CD4-positive, alpha-beta T cell (primary cell): ENCODE measurements around the gene UNC13D. TPM values are rescaled to one million over a fixed set of nuclear protein-coding genes. Genes with fewer than 3 reads are reported as not detected.

ENCODE experiments used
- ATAC-seq: fragments of 200-7000 bp; cut with Tn5 transposase; one replicate; pipeline ENCODE4 v1.10.0; 2022; ENCODE audit warnings: mild to moderate bottlenecking; ENCODE audit not compliant: poor library complexity
- CTCF ChIA-PET: fragments of 350-600 bp; sonication (Branson Sonifier 250); formaldehyde crosslinking; loops from one replicate; lab custom pipeline; 2021; ENCODE audit warnings: antibody characterized with exemption, inconsistent platforms; lab: Charles Lee
- POLR2A ChIA-PET: fragments of 350-600 bp; sonication (Branson Sonifier 250); formaldehyde crosslinking; loops from one replicate; lab custom pipeline; 2021; ENCODE audit warnings: antibody characterized with exemption, inconsistent platforms; lab: Charles Lee
- DNase-seq, 14 experiments: peaks; one replicate each; pipeline ENCODE4 v3.0.0-alpha.2; 2013 to 2020; ENCODE audit warnings: mixed read lengths in 2 of 14
- H3K27ac ChIP-seq, 2 donors: one replicate each; pipeline versions ENCODE4 v1.5.1 to v1.7.0; 2013; ENCODE audit warnings: low read length in 2 of 2, low read depth in 1 of 2, mild to moderate bottlenecking in 1 of 2
- H3K27me3 ChIP-seq, 2 experiments: 1 replicate in 1 of 2; 2 replicates in 1 of 2; pipeline versions ENCODE4 v1.6.1 to v1.7.0; 2013; ENCODE audit warnings: low read length in 2 of 2, control low read depth in 1 of 2, mild to moderate bottlenecking in 1 of 2, moderate library complexity in 1 of 2; ENCODE audit not compliant: insufficient read depth in 2 of 2, control insufficient read depth in 1 of 2
- H3K36me3 ChIP-seq: one replicate; pipeline ENCODE4 v1.6.1; 2013; ENCODE audit warnings: low read length, control low read depth; ENCODE audit not compliant: insufficient read depth
- H3K4me1 ChIP-seq: one replicate; pipeline ENCODE4 v1.6.1; 2013; ENCODE audit warnings: low read length, control low read depth; ENCODE audit not compliant: insufficient read depth
- H3K4me3 ChIP-seq: one replicate; pipeline ENCODE4 v1.5.1; 2013; ENCODE audit warnings: mild to moderate bottlenecking, low read length, moderate library complexity
- H3K9me3 ChIP-seq, 2 experiments: 1 replicate in 1 of 2; 2 replicates in 1 of 2; pipeline versions ENCODE4 v1.6.1 to v1.7.0; 2013; ENCODE audit warnings: low read length in 2 of 2, mild to moderate bottlenecking in 2 of 2, control low read depth in 1 of 2, moderate library complexity in 1 of 2; ENCODE audit not compliant: control insufficient read depth in 1 of 2, insufficient read depth in 1 of 2
- H3K27ac Mint-ChIP-seq: one replicate; pipeline ENCODE4 v1.8.0; 2020; ENCODE audit warnings: mixed read lengths
- H3K27me3 Mint-ChIP-seq: one replicate; pipeline ENCODE4 v1.8.0; 2021; ENCODE audit warnings: mixed read lengths
- H3K36me3 Mint-ChIP-seq: one replicate; pipeline ENCODE4 v1.8.0; 2021; ENCODE audit warnings: low read depth, mixed read lengths
- H3K4me1 Mint-ChIP-seq: one replicate; pipeline ENCODE4 v1.8.0; 2021; ENCODE audit warnings: low read depth, mixed read lengths
- H3K4me3 Mint-ChIP-seq: one replicate; pipeline ENCODE4 v1.8.0; 2020; ENCODE audit warnings: mild to moderate bottlenecking, mixed read lengths
- H3K9me3 Mint-ChIP-seq: one replicate; pipeline ENCODE4 v1.8.0; 2020; ENCODE audit warnings: mixed read lengths
- intact Hi-C, 2 experiments: fragments of 100-400 bp; cut with DNase I in 1 of 2; cut with micrococcal nuclease in 1 of 2; formaldehyde crosslinking; loops; one replicate each; pipeline versions ENCODE4 v1.15.1 to v1.9.0; 2023 to 2025; cut with DNase I, micrococcal nuclease
- microRNA-seq: library from miRNA; unstranded; fragments of <30 nt; microRNA quantifications from one replicate; pipeline ENCODE4 v1.2.0, GENCODE V29; 2021; ENCODE audit warnings: borderline microRNAs expressed, borderline replicate concordance
- total RNA-seq, 174 experiments: library from RNA in 2 of 174; stranded (reverse) in 2 of 174; gene quantifications; one replicate each; pipeline ENCODE4 v1.2.3 and lab custom pipeline; 2021 to 2026
- TF ChIP-seq, protein P1 (sequence below): fragments of 200-600 bp; IDR thresholded peaks from one replicate; pipeline ENCODE4 v1.8.0; 2022; ENCODE audit warnings: antibody characterized with exemption, mild to moderate bottlenecking

Gene UNC13D
- total RNA-seq, 2 experiments from 2014 or later, result 110 to 112 TPM

DNA sequence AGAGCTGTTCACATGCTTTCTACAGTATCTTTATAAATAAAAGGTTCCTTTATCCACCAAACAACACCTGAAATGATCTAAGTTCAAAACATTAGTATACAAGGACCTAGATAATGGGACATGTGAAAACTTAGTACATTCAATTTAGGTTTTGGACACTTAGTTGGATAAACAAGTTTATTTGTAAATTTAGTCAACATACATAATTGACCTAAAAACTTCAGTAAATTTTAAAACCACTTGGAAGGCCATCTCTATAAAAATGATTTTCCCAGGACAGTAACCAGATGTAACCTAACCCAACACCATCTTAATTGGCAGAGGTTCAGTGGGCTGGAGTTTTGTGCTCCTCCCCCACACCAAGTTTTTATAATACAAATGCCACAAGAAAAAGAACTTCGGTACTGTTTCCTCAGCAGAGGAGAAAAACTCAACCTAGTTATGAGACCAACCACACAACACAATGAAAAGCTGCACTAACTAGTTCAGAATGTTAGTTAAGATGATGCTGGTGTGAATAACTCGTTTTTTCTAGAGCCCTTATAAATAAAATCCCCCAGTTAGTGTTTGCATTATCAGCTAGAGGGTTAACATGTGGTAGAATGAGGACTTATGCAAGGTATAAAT lies 66.8 kb downstream of the UNC13D start:
- H3K9me3 ChIP-seq, result no peaks in the 10 kb centered on the region
- H3K36me3 Mint-ChIP-seq, result peaks cover 54% of the 10 kb centered on the region
- TF ChIP-seq, protein P1, sequence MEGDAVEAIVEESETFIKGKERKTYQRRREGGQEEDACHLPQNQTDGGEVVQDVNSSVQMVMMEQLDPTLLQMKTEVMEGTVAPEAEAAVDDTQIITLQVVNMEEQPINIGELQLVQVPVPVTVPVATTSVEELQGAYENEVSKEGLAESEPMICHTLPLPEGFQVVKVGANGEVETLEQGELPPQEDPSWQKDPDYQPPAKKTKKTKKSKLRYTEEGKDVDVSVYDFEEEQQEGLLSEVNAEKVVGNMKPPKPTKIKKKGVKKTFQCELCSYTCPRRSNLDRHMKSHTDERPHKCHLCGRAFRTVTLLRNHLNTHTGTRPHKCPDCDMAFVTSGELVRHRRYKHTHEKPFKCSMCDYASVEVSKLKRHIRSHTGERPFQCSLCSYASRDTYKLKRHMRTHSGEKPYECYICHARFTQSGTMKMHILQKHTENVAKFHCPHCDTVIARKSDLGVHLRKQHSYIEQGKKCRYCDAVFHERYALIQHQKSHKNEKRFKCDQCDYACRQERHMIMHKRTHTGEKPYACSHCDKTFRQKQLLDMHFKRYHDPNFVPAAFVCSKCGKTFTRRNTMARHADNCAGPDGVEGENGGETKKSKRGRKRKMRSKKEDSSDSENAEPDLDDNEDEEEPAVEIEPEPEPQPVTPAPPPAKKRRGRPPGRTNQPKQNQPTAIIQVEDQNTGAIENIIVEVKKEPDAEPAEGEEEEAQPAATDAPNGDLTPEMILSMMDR, result no peak
- peaks cover 14% of the 10 kb centered on the region for H3K4me1 ChIP-seq
- H3K9me3 Mint-ChIP-seq, result no peaks in the 10 kb centered on the region
- H3K4me3 Mint-ChIP-seq, result peak overlapping the region; percentile 97
- intact Hi-C loops, result loop anchor here in 1 of 2 experiments (5.0 kb wide), 1 partner anchor 70 kb away; no protein-coding TSS in a partner anchor
- peaks cover 40% of the 10 kb centered on the region for H3K36me3 ChIP-seq
- peak overlapping the region; percentile 72 for H3K27ac Mint-ChIP-seq
- H3K27me3 Mint-ChIP-seq, result peaks cover 5% of the 10 kb centered on the region
- H3K27ac ChIP-seq, result peak overlapping the region in 1 of 2 donors; percentile 17
- H3K4me3 ChIP-seq, result peak overlapping the region; percentile 79
- DNase-seq (peak in 1 of 14 experiments; percentile 37), ATAC-seq (no peak)
- peaks cover 43% of the 10 kb centered on the region for H3K4me1 Mint-ChIP-seq
- ChIA-PET POLR2A (interaction anchor here (0.6 to 8.7 kb wide), 23 partner anchors 8 to 1008 kb away, joined by 3 to 246 read pairs (median 6); partner anchors contain the start of genes FBF1, GALK1, RECQL5 and SAP30BP), CTCF (interaction anchor here (1.0 to 3.5 kb wide), 5 partner anchors 12 to 70 kb away, joined by 3 to 18 read pairs (median 16); partner anchors contain the start of gene GALK1)
- H3K27me3 ChIP-seq, result no peaks in the 10 kb centered on the region

Small RNA genes within 50 kb of the gene (microRNA-seq; reads per million reads assigned to microRNA genes)
- not detected for gene MIR4738

Other genes with a start within 250 kb of the UNC13D start
- 1 to 10 TPM in 1 of 2 experiments, under 1 TPM in 1; 0.75 to 1.3 TPM for gene SMIM5, start 211.0 kb downstream of the UNC13D start, total RNA-seq
- gene RECQL5, start 177.2 kb downstream of the UNC13D start, total RNA-seq, result 10 to 100 TPM; 16.4 to 17.7 TPM
- gene SAP30BP, start 177.1 kb downstream of the UNC13D start, total RNA-seq, result 100 to 1,000 TPM; 209 to 227 TPM
- 1 to 10 TPM in 1 of 2 experiments, under 1 TPM in 1; 0.81 to 1.3 TPM for gene ITGB4, start 122.9 kb downstream of the UNC13D start, total RNA-seq
- gene GALK1, start 79.2 kb downstream of the UNC13D start, total RNA-seq, result 1 to 10 TPM; 5.9 to 6.0 TPM
- gene UNK, start 59.6 kb downstream of the UNC13D start, total RNA-seq, result 10 to 100 TPM; 33.7 to 36.1 TPM
- gene WBP2, start 10.9 kb upstream of the UNC13D start, total RNA-seq, result 100 to 1,000 TPM in 1 of 2 experiments, 10 to 100 TPM in 1; 98.5 to 114 TPM
- gene TRIM47, start 34.2 kb upstream of the UNC13D start, total RNA-seq, result 1 to 10 TPM; 2.3 to 2.8 TPM
- gene TRIM65, start 52.5 kb upstream of the UNC13D start, total RNA-seq, result 10 to 100 TPM in 1 of 2 experiments, 1 to 10 TPM in 1; 9.9 to 11.7 TPM
- gene MRPL38, start 60.5 kb upstream of the UNC13D start, total RNA-seq, result 100 to 1,000 TPM; 146 to 147 TPM
- 10 to 100 TPM; 21.2 to 23.9 TPM for gene FBF1, start 96.6 kb upstream of the UNC13D start, total RNA-seq
- gene ACOX1, start 134.8 kb upstream of the UNC13D start, total RNA-seq, result 10 to 100 TPM; 14.5 to 17.9 TPM
- 10 to 100 TPM; 13.0 to 13.8 TPM for gene TEN1, start 134.8 kb upstream of the UNC13D start, total RNA-seq
- 1 to 10 TPM; 3.9 to 4.9 TPM for gene CDK3, start 156.5 kb upstream of the UNC13D start, total RNA-seq
- gene EVPL, start 182.9 kb upstream of the UNC13D start, total RNA-seq, result under 1 TPM; 0.14 to 0.38 TPM
- 100 to 1,000 TPM; 106 to 108 TPM for gene SRP68, start 228.1 kb upstream of the UNC13D start, total RNA-seq
- gene GALR2, start 230.4 kb upstream of the UNC13D start, total RNA-seq, result 1 to 10 TPM in 1 of 2 experiments, under 1 TPM in 1; 0.59 to 1.0 TPM
- under 1 TPM; 0.69 to 0.98 TPM for gene ZACN, start 234.8 kb upstream of the UNC13D start, total RNA-seq